ENCODE data around the gene EYA4.

The EYA4 gene

GRCh38 chr6:133243723-133244305 is 2.7 kb downstream of the EYA4 start:
- no peak for DNase-seq

GRCh38 chr6:133244519-133244918 is 3.4 kb downstream of the EYA4 start:
- DNase-seq = no peak

- no peak for DNase-seq
Observed at GRCh38 chr6:133245007-133245406, 3.9 kb downstream of the EYA4 start.

- no peak for DNase-seq
Observed at GRCh38 chr6:133245422-133245903, 4.3 kb downstream of the EYA4 start.

GRCh38 chr6:133247581-133247980 is 6.4 kb downstream of the EYA4 start:
- DNase-seq = no peak

GRCh38 chr6:133248241-133249001 is 7.3 kb downstream of the EYA4 start:
- DNase-seq = no peak

- no peak for DNase-seq
Observed at GRCh38 chr6:133251688-133252087, 10.5 kb downstream of the EYA4 start.

- no peak for DNase-seq
Observed at GRCh38 chr6:133254552-133255228, 13.5 kb downstream of the EYA4 start.

GRCh38 chr6:133257545-133258105 is 16.5 kb downstream of the EYA4 start:
- no peak for DNase-seq

- no peak for DNase-seq
Observed at GRCh38 chr6:133259561-133259960, 18.4 kb downstream of the EYA4 start.

GRCh38 chr6:133262804-133263203 is 21.6 kb downstream of the EYA4 start:
- DNase-seq = no peak

GRCh38 chr6:133265066-133265465 is 23.9 kb downstream of the EYA4 start:
- no peak for DNase-seq

- DNase-seq = no peak
Observed at GRCh38 chr6:133266186-133266585, 25.0 kb downstream of the EYA4 start.

GRCh38 chr6:133268621-133269020 is 27.5 kb downstream of the EYA4 start:
- no peak for DNase-seq

GRCh38 chr6:133274813-133275212 is 33.7 kb downstream of the EYA4 start:
- no peak for DNase-seq

GRCh38 chr6:133275213-133275612 is 34.1 kb downstream of the EYA4 start:
- no peak for DNase-seq

- no peak for DNase-seq
Observed at GRCh38 chr6:133277228-133277899, 36.2 kb downstream of the EYA4 start.

GRCh38 chr6:133277900-133278545 is 36.9 kb downstream of the EYA4 start:
- no peak for DNase-seq

GRCh38 chr6:133286765-133287164 is 45.6 kb downstream of the EYA4 start:
- DNase-seq = no peak

- no peak for DNase-seq
Observed at GRCh38 chr6:133288662-133289061, 47.5 kb downstream of the EYA4 start.

GRCh38 chr6:133289733-133290306 is 48.7 kb downstream of the EYA4 start:
- DNase-seq = no peak

- DNase-seq = no peak
Observed at GRCh38 chr6:133290930-133291329, 49.8 kb downstream of the EYA4 start.
